ENCODE measurements around the gene KRTAP17-1. TPM values are rescaled to one million over a fixed set of nuclear protein-coding genes. Genes with fewer than 3 reads are reported as not detected.
"Not testable (repeated sequence)": the region's sequence is repeated elsewhere in the genome, so short reads cannot be mapped to it uniquely, and the experiment has no call there.

Gene KRTAP17-1
- total RNA-seq, 1 donor from 2014 or later, result not detected

DNA sequence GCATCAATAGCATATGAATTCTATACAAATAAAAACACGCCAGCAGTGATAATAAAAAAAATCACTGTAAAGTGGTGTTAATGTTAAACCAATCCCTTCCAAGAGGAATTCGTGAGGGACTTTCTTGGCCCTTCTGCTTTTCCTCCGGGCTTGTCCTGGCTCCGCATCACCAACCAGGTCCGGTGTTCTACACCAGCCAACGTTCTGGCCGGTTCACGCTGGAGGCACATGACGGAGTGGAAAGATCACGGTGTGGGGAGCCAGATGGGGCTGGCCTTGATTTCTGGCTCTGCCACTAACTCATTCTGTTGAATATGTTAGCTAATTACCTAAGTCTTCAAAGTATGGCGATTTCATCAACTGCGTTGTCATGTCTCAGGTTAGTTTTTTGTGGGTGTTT lies 11.4 kb downstream of the KRTAP17-1 start:
- DNase-seq (ENCODE audit: low spot score), result no peak

- DNase-seq (ENCODE audit: low spot score), result no peak
Measured at GRCh38 chr17:41302981-41303380, 12.5 kb downstream of the KRTAP17-1 start.

DNA sequence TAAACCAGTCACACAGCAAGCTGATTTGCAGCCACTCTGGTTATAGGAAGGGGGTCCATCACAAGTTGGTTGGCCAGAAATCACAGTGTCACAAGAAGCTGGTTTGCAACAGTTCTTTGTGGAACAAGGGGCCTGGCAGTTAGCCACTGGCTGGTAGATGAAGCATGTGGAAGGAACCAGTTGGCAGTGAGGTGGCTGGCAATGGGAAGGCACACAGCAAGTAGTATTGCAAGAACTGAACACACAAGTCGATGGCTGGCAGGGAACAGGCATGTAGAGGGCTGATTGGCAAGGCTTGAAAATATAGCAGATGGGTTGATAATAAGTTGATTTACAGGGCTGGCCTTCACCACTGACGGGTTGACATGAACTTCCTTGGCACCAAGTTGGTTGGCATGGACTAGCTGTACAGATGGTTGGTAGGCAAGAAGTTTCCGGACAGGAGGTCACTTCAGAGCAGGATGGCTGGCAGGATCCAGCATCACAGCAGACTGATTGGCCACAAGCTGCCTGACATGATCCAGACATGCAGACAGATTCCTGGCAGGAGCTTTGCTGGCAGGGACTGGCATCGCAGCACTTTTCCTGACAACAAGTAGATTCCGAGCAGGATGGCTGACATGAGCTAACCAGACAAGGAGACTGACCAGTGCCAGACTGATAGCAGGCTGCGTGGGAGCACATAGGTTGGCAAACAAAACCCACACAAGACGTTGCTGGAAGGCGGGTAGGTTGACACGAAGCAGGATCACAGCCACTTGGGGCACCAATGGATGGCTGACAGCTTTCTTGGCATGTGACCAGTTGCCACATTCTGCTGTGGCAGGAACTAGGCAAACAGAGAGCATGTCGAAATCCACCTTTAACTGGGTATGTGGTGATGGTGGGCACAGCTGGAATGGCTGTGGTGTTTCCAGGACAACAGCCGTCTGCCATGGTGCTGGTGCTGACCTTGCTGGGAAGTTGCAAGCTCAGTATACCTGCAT lies 13.3 kb downstream of the KRTAP17-1 start, which contains the start of gene KRTAP29-1:
Gene KRTAP29-1, minus strand, starts transcription at position 936 of the 986 bp plus-strand sequence. Its CDS starts 0 bp downstream, at position 936.
- DNase-seq (ENCODE audit: low spot score), result no peak

- DNase-seq (ENCODE audit: low spot score), result peak; percentile 16
Measured at GRCh38 chr17:41301204-41301790, 14.2 kb downstream of the KRTAP17-1 start.

GRCh38 chr17:41298458-41299135 lies 16.9 kb downstream of the KRTAP17-1 start:
- no peak for DNase-seq (ENCODE audit: low spot score)

DNA sequence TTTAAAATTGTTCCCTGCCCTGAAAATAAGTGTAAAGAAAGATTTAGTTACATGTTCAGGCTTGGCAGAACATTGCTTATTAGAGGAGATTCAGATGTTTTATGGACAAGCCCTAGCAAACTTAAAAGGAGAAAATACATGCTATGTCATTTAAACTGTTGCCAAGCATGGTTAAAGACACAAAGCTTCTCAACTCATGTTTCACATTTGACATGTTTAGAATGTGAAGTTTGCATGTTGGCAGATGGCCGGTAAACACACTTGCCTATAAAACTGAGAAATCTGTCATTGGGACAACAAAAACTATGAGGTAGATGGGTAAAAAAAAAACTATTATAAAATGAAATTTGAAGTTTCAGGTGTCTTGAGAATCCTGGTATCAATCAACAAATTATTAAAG lies 18.7 kb downstream of the KRTAP17-1 start:
- DNase-seq (ENCODE audit: low spot score), result peak; percentile 34

DNA sequence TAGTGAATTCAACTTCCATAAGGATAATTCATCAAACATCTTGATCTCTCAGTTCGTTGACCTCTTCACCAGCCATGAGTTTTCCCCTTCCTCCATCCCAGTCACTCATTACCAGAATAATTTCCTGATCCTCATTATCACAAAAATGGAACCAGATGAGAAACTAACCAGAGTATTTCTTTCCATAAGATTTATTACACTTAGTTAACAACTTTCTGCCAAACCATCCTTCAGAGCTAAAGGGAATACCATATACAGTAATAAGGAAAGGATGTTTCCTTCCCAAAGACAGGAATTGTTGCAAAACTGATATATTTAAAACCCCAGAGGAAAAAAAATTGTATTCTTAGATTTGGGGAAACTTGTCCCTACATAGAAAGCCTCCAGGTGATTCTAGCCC lies 21.5 kb downstream of the KRTAP17-1 start:
- DNase-seq (ENCODE audit: low spot score), result no peak

DNA sequence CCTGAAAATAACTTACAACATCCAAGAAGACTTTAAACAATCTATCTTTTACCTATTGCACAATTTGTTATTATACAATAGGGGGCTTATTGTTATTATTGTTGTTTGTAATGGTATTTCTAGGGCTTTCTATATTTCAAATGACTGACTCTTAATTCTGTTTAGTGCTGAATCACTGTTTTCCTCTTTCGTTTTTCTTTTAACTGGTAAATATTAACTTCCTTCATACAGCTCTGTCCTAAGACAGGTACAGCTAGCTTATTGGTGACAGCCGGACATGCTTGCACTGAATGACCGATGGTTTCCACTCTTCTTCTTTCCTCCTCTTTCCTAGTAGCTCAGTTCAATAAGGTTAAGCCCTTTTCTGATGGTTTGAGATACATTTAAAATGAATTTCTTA lies 28.5 kb downstream of the KRTAP17-1 start:
- DNase-seq (ENCODE audit: low spot score), result no peak

DNA sequence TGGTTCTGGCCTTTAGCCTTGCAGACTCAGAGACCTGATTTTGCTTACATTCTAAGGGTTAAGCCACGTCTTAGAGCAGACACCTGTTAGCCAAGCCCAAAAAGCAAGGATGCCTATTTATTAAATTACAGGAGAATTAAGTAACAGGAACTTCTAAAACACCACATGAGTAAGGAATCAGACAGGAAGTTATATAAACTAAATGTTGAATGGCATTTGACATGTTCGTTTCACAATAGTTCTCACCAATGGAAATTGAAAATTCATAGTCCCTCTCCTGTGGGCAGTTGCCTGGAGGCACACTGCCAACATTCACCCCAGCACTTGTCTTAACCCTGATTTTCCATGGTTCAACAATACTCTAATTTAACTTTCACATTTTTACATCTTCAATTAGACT lies 31.0 kb downstream of the KRTAP17-1 start:
- no peak for DNase-seq (ENCODE audit: low spot score)

- no peak for DNase-seq (ENCODE audit: low spot score)
Measured at GRCh38 chr17:41284043-41284442, 31.5 kb downstream of the KRTAP17-1 start.

GRCh38 chr17:41278176-41278955 lies 37.1 kb downstream of the KRTAP17-1 start:
- DNase-seq (ENCODE audit: low spot score), result no peak

- DNase-seq (ENCODE audit: low spot score), result not testable (repeated sequence)
Measured at GRCh38 chr17:41275648-41276190, 39.8 kb downstream of the KRTAP17-1 start, which contains the start of gene KRTAP9-7. Gene KRTAP9-7 (plus strand): TSS chr17:41275698. CDS start chr17:41275698, 0 bp downstream.

GRCh38 chr17:41271858-41272257 lies 43.7 kb downstream of the KRTAP17-1 start:
- no peak for DNase-seq (ENCODE audit: low spot score)

GRCh38 chr17:41271323-41271722 lies 44.2 kb downstream of the KRTAP17-1 start:
- not testable (repeated sequence) for DNase-seq (ENCODE audit: low spot score)

GRCh38 chr17:41267711-41268110 lies 47.8 kb downstream of the KRTAP17-1 start:
- DNase-seq (ENCODE audit: low spot score), result no peak

DNA sequence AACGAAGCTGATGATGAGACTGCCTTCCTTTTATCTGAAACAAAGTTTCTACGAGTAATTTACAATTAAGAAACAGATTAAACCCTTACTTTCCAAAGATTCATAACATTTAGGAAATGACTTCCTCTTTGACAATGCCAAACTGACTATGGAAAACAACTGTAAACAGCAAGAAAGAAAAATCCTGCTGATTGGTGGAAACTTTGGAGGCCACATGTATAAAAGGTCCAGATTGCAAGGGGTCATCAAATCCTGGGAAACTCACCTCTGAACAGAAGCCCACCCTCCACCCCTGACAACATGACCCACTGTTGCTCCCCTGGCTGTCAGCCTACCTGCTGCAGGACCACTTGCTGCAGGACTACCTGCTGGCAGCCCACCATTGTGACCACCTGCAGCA lies 50.4 kb downstream of the KRTAP17-1 start, which contains the start of gene KRTAP9-6:
Gene KRTAP9-6, plus strand, starts transcription at position 301 of the 400 bp plus-strand sequence. Its CDS starts 0 bp downstream, at position 301.
- DNase-seq (ENCODE audit: low spot score), result no peak
